Measurements from ENCODE around the gene ATP6V0D1.

ATP6V0D1 gene

GRCh38 chr16:67396159-67397035, 84.6 kb downstream of the ATP6V0D1 start:
- in situ Hi-C loops (cut with HindIII; ENCODE audit: low sequenced_read_pairs), result no loop called here

DNA sequence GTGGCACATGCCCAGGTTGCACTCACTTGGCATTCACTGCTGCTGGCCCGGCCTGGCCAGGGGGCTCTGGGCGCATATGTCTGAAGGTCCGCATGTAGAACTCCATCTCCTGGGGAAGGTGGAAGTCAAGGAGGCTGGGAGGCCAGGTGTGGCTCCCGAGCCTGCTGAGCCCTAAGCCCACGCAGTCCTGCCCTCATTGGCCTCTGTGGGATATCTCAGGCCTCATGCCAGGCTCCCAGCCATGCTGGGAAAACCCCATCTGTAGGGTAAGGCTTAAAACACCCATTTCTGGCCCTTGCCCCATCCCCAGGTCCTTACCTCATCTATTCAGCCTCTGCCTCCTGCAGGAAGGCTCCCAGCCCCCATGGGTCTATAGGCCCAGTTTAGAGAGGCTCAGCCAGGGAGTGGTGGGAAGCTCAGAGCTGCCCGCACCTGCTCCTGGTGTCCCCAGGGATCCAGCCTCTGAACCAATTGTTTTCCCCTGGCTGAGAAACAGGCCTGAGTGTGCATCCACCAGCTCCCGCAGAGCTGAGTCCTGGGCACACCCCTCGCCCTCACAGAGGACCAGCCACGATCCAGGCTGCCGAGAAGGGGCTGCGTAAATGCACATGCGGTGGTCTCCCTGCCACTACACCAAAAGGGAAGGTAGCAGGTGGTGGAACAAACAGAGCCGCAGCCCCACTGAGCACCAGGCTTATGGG, 85.3 kb downstream of the ATP6V0D1 start:
- in situ Hi-C loops (cut with HindIII; ENCODE audit: low sequenced_read_pairs), result no loop called here

DNA sequence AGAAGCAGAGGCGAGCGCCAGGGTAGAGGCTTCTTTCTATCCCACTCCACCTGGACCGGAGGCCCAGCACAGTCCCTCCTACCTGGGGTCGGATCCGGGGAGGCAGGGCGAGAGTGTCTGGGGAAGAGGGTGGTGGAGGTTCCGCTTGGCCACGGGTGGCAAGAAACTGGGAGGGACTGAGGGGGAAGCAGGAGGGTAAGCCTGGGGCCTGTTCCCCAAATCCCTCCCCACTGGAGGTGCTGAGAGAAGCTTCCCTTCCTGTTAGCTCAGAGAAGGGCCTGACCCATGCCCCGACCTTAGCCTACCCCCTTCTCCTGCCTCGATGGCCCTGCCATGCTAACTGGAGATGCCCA, 85.9 kb downstream of the ATP6V0D1 start:
- in situ Hi-C loops (cut with HindIII; ENCODE audit: low sequenced_read_pairs), result no loop called here

- in situ Hi-C loops (cut with HindIII; ENCODE audit: low sequenced_read_pairs), result no loop called here
These were observed 86.5 kb downstream of the ATP6V0D1 start for GRCh38 chr16:67394155-67395104.

DNA sequence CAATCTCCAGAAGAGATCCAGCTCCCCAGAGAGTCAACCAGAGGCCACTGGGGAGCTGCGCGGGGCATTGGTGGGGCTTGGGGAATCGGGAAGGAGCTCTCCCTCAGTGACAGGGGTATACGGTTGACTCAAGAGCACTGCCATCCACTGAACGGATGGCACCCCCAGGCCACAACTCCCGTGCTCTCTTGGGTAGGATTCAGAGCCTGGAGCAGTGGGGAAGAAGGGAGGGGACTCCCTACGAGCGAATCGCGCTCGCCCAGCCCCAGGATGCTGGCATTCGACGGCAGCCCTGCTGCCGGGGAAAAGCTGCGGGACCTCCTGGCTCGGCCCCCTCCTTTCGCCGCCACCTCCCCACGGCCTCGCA, 87.2 kb downstream of the ATP6V0D1 start:
- in situ Hi-C loops (cut with HindIII; ENCODE audit: low sequenced_read_pairs), result no loop called here

DNA sequence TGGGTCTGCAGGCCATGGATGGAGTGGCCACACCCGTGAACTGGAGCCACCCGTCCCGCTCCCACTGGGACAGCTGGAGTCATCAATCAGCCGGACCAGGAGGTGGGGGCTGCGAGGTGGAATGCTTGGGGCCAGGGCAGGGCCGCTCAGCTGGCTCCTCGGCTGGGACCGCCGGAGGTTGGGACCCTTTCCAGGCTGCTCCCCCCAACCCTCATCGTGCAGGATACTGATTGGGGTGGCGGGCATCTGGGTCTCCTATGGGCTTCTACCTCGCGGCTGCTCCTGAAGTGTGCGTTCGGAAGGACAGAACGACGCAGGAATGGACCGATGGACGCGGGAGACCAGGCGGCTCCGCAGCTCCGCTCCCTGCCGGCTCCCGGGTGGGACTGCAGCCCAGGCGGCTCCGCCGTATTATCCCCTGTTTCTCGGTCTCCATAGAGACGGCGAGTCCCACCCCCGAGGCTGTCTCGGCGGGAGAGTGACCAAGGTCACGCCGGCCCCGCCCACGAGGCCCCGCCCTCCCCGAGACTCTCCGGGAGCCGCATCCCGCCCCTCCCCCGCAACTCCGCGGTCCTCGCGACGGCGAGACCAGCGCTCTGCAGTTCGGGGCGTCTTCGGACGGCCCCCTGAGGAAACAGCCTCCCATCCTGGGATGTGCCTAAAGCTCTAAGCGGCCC, 87.7 kb downstream of the ATP6V0D1 start, which contains the start of gene TPPP3:
Gene TPPP3 (minus strand): TSS at position 388 of the 677 bp plus-strand sequence. CDS start 2,387 bp downstream, outside the sequence.
- in situ Hi-C loops (cut with HindIII; ENCODE audit: low sequenced_read_pairs), result no loop called here

DNA sequence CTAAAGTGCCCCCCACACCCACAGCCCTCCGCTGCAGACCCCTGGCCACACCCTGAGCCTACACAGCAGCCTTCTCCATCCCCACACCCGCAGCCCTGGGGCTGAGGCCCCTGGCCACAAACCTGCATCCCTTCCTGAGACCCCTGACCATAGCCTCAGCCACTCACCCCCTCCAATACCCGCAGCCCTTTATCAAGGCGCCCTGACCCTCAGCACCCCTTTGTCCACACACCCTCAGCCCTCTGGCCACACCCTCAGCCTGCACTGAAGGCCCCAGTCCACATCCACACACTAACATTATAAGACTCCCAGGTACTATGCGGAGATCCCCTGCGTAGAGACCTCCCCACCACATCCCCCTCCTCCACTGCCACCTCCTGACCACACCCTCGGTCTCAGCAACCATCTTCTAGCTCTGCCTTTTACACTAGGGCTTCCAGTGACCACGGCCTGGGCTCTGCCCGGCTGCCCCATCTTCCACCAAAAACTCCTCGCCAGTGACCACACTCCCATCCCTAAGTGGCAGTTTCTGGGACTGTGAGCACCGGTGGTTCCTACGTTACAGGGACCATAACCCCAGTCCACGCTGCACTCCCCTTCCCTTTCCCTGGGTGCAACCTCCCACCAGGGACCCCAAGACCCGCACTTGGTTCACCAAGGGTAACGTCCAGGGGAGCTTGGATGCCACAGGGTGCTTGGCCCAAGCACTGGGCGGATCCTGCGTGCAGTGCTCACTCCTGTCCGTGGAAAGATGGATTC, 88.5 kb downstream of the ATP6V0D1 start:
- in situ Hi-C loops (cut with HindIII; ENCODE audit: low sequenced_read_pairs), result no loop called here

GRCh38 chr16:67391424-67392300, 89.3 kb downstream of the ATP6V0D1 start:
- in situ Hi-C loops (cut with HindIII; ENCODE audit: low sequenced_read_pairs), result no loop called here

GRCh38 chr16:67390816-67391423, 90.0 kb downstream of the ATP6V0D1 start:
- in situ Hi-C loops (cut with HindIII; ENCODE audit: low sequenced_read_pairs), result no loop called here

DNA sequence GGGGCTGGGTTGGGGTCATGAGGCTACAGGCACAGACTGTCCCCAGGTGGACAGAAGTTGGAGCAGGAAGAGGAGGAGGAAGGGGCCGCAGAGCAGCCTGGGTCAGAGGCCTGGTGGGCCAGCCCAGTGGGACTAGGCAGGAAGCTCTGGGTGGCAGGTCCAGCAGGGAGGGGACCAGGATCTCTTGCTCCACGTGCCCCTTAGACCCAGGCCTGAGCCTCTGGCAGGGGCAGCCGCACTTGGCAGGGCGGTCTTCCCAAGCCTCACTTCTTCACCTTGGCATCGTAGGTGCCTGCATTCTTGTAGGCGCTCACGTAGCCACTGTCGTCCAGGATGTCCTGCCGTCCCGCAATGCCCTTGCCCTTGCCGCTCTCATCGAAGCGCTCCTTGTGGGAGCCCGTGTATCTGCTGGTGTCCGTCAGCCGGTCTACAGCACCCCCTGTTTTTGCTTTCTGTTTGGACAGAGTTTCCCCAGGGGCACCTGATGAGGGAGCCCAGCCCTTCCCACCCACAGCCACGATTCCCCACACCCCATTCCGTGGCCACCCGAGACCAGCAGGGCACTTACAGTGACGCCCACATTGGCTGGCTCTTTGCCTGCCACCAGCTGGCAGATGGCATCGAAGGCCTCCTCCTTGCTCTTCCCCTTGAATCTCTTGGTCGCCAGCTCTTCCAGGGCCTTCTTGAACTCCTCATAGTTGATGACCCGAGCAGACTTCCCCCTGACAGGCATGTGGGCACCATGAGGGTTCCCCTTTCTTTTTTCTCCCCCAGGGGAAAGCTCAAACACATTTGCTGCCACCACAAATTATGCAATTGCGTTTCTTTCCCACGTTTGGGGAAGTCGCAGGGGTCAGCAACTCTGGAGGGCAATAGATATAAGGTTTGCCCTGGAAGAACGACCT, 90.8 kb downstream of the ATP6V0D1 start:
- in situ Hi-C loops (cut with HindIII; ENCODE audit: low sequenced_read_pairs), result loop anchor here (5.0 kb wide), 2 partner anchors 52 to 53 kb away; no protein-coding TSS in a partner anchor

- in situ Hi-C loops (cut with HindIII; ENCODE audit: low sequenced_read_pairs), result loop anchor here (5.0 kb wide), 2 partner anchors 51 to 54 kb away; no protein-coding TSS in a partner anchor
These were observed 92.4 kb downstream of the ATP6V0D1 start for GRCh38 chr16:67388591-67388990.

GRCh38 chr16:67388191-67388590, 92.8 kb downstream of the ATP6V0D1 start:
- in situ Hi-C loops (cut with HindIII; ENCODE audit: low sequenced_read_pairs), result loop anchor here (5.0 kb wide), 2 partner anchors 51 to 54 kb away; no protein-coding TSS in a partner anchor
